Neural cell (in vitro differentiated cells): ENCODE measurements around the gene WARS2. TPM values are rescaled to one million over a fixed set of nuclear protein-coding genes. Genes with fewer than 3 reads are reported as not detected.

Experiments used
- H2AFZ ChIP-seq: fragments of 200-600, 300-800 bp; sonication (generic), shearing (Covaris generic); 2 replicates; pipeline ENCODE4 v1.6.0; 2014; ENCODE audit warnings: low read depth, mild to moderate bottlenecking, antibody characterized with exemption, low read length, moderate library complexity
- H3F3A ChIP-seq: fragments of 200-600 bp; shearing (Covaris generic); 2 replicates; pipeline ENCODE4 v1.6.1; 2016; ENCODE audit warnings: mild to moderate bottlenecking, moderate library complexity, mixed read lengths, antibody characterized with exemption, low read length; ENCODE audit not compliant: insufficient read depth, poor library complexity, severe bottlenecking
- H3K27ac ChIP-seq: fragments of 200-600, 300-800 bp; sonication (generic), shearing (Covaris generic); 2 replicates; pipeline ENCODE4 v1.5.1; 2014; ENCODE audit warnings: mild to moderate bottlenecking, low read length, moderate library complexity
- H3K27me3 ChIP-seq: fragments of 300-800, 200-600 bp; sonication (generic), shearing (Covaris generic); 2 replicates; pipeline ENCODE4 v1.6.0; 2014; ENCODE audit warnings: mild to moderate bottlenecking, low read depth, low read length, moderate library complexity; ENCODE audit not compliant: insufficient read depth
- H3K36me3 ChIP-seq: fragments of 300-800, 200-600 bp; sonication (generic), shearing (Covaris generic); 2 replicates; pipeline ENCODE4 v1.5.1; 2014; ENCODE audit warnings: mild to moderate bottlenecking, antibody characterized with exemption, low read length, moderate library complexity; ENCODE audit not compliant: insufficient read depth
- H3K4me2 ChIP-seq: fragments of 300-800, 200-600 bp; sonication (generic), shearing (Covaris generic); 2 replicates; pipeline ENCODE4 v1.6.0; 2014; ENCODE audit warnings: mild to moderate bottlenecking, low read length
- H3K4me3 ChIP-seq: fragments of 300-800, 200-600 bp; sonication (generic), shearing (Covaris generic); 2 replicates; pipeline ENCODE4 v1.5.1; 2014; ENCODE audit warnings: mild to moderate bottlenecking, low read length, moderate library complexity
- H3K79me2 ChIP-seq: fragments of 200-600 bp; shearing (Covaris generic); replicated peaks from 2 replicates; pipeline ENCODE4 v1.6.0; 2014; ENCODE audit warnings: mild to moderate bottlenecking, low read length, moderate library complexity; ENCODE audit not compliant: insufficient read depth
- H3K9ac ChIP-seq: fragments of 300-800, 200-600 bp; sonication (generic), shearing (Covaris generic); 2 replicates; pipeline ENCODE4 v1.6.1; 2016; ENCODE audit warnings: mild to moderate bottlenecking, low read length, mixed read lengths
- H3K9me2 ChIP-seq: fragments of 200-600 bp; shearing (Covaris generic); 2 replicates; pipeline ENCODE4 v1.6.1; 2016; ENCODE audit warnings: mild to moderate bottlenecking, low read length, mixed read lengths; ENCODE audit not compliant: insufficient read depth
- H3K9me3 ChIP-seq: fragments of 200-600, 300-800 bp; sonication (generic), shearing (Covaris generic); 2 replicates; pipeline ENCODE4 v1.6.1; 2016; ENCODE audit warnings: mild to moderate bottlenecking, mixed run types, low read length, moderate library complexity, mixed read lengths
- H4K20me1 ChIP-seq: fragments of 200-600 bp; shearing (Covaris generic); 2 replicates; pipeline ENCODE4 v1.6.1; 2016; ENCODE audit warnings: mild to moderate bottlenecking, mixed run types; ENCODE audit not compliant: insufficient read depth
- EP300 ChIP-seq: fragments of 450-650 bp; conservative IDR thresholded peaks from 2 replicates; pipeline ENCODE4 v1.6.1; 2014; ENCODE audit warnings: antibody characterized with exemption, mild to moderate bottlenecking, moderate library complexity; ENCODE audit not compliant: poor library complexity, severe bottlenecking
- EZH2 ChIP-seq: fragments of 200-600, 300-800 bp; shearing (Covaris generic), sonication (generic); IDR thresholded peaks from 2 replicates; pipeline ENCODE4 v1.6.1; 2014; ENCODE audit warnings: antibody characterized with exemption, low read length, borderline replicate concordance, mild to moderate bottlenecking; ENCODE audit not compliant: insufficient read depth, poor library complexity, severe bottlenecking
- MXI1 ChIP-seq: fragments of 450-650 bp; conservative IDR thresholded peaks from 2 replicates; pipeline ENCODE4 v1.6.1; 2014; ENCODE audit warnings: antibody characterized with exemption, mild to moderate bottlenecking; ENCODE audit not compliant: poor library complexity, severe bottlenecking
- POLR2AphosphoS5 ChIP-seq: IDR thresholded peaks from 2 replicates; pipeline ENCODE4 v1.6.1; 2012
- RAD21 ChIP-seq: fragments of 450-650 bp; conservative IDR thresholded peaks from 2 replicates; pipeline ENCODE4 v1.6.1; 2014; ENCODE audit warnings: antibody characterized with exemption, mild to moderate bottlenecking, moderate library complexity
- SMC3 ChIP-seq: fragments of 450-650 bp; conservative IDR thresholded peaks from 2 replicates; pipeline ENCODE4 v1.6.1; 2014; ENCODE audit warnings: antibody characterized with exemption, mild to moderate bottlenecking, moderate library complexity; ENCODE audit not compliant: poor library complexity
- TAF1 ChIP-seq: IDR thresholded peaks from 2 replicates; pipeline ENCODE4 v1.6.1; 2012; ENCODE audit warnings: low read depth
- polyA plus RNA-seq: library from polyadenylated mRNA; depleted of rRNA; stranded (reverse); fragments of >200 nt; gene quantifications from 2 replicates; pipeline ENCODE4 v1.2.3, GENCODE V29; 2014
- TF ChIP-seq, protein P1 (sequence below): IDR thresholded peaks from 2 replicates; pipeline ENCODE4 v1.6.1; 2012; ENCODE audit warnings: borderline replicate concordance
- TF ChIP-seq, protein P2 (sequence below): fragments of 450-650 bp; IDR thresholded peaks from 2 replicates; pipeline ENCODE4 v1.5.1; 2014; ENCODE audit warnings: antibody characterized with exemption, mild to moderate bottlenecking, moderate library complexity; ENCODE audit not compliant: poor library complexity, severe bottlenecking

WARS2 gene
- polyA plus RNA-seq, 1 donor from 2014 or later: 4.7 TPM

DNA sequence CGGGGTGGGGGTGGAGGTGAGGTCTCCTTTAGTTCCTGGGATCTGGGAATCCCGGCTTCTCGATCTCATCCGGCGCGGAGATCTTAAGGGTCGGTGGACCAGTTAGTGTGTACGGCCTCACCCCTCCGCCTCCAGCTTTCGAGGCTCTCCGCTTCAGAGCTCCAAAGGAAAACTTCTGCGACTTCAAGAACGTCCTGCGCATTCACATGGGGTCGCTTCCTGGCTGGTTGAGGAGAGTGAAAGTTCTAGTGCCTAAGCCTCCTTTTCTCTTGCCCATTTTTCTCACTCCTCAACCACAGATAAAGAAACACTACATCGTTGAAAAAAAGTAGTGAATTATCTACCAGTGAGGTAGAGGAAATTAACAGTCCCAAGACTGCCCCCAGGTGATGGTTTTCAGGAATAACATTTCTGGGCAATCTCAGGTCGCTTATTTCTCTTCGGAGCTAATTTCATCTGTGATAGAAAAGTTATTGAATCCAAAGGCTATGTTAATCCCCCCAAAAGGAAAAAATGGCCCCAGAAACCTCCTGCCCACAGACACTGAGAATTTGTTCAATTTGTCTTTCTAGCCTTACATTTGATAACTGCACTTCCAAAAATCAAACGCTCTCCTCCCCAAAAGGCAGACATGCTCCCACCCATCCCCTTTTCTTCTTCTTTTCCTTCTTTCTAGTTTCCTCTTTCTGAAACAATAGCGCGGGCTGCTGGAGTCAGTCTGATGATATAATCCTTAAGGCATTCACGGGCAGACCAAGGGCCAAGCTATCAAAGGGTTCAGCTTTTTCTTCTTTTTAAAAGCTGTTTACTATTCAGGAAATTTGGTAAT lies 131.8 kb downstream of the WARS2 start:
- H3K27ac ChIP-seq: no peak overlapping the region
- H3K9me2 ChIP-seq: no peaks in the 10 kb centered on the region
- H3K4me3 ChIP-seq: peak overlapping the region; percentile 49
- H3K79me2 ChIP-seq: no peaks in the 10 kb centered on the region
- no peaks in the 10 kb centered on the region for H4K20me1 ChIP-seq
- H3K36me3 ChIP-seq: no peaks in the 10 kb centered on the region
- no peaks in the 10 kb centered on the region for H3F3A ChIP-seq
- H3K4me2 ChIP-seq: no peak overlapping the region
- no peak for TF ChIP-seq EP300
- no peak for TF ChIP-seq POLR2AphosphoS5
- TF ChIP-seq EZH2: no peak
- TF ChIP-seq, protein P1, sequence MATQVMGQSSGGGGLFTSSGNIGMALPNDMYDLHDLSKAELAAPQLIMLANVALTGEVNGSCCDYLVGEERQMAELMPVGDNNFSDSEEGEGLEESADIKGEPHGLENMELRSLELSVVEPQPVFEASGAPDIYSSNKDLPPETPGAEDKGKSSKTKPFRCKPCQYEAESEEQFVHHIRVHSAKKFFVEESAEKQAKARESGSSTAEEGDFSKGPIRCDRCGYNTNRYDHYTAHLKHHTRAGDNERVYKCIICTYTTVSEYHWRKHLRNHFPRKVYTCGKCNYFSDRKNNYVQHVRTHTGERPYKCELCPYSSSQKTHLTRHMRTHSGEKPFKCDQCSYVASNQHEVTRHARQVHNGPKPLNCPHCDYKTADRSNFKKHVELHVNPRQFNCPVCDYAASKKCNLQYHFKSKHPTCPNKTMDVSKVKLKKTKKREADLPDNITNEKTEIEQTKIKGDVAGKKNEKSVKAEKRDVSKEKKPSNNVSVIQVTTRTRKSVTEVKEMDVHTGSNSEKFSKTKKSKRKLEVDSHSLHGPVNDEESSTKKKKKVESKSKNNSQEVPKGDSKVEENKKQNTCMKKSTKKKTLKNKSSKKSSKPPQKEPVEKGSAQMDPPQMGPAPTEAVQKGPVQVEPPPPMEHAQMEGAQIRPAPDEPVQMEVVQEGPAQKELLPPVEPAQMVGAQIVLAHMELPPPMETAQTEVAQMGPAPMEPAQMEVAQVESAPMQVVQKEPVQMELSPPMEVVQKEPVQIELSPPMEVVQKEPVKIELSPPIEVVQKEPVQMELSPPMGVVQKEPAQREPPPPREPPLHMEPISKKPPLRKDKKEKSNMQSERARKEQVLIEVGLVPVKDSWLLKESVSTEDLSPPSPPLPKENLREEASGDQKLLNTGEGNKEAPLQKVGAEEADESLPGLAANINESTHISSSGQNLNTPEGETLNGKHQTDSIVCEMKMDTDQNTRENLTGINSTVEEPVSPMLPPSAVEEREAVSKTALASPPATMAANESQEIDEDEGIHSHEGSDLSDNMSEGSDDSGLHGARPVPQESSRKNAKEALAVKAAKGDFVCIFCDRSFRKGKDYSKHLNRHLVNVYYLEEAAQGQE: no peak
- peak; percentile 91 for TF ChIP-seq SMC3
- TF ChIP-seq, protein P2, sequence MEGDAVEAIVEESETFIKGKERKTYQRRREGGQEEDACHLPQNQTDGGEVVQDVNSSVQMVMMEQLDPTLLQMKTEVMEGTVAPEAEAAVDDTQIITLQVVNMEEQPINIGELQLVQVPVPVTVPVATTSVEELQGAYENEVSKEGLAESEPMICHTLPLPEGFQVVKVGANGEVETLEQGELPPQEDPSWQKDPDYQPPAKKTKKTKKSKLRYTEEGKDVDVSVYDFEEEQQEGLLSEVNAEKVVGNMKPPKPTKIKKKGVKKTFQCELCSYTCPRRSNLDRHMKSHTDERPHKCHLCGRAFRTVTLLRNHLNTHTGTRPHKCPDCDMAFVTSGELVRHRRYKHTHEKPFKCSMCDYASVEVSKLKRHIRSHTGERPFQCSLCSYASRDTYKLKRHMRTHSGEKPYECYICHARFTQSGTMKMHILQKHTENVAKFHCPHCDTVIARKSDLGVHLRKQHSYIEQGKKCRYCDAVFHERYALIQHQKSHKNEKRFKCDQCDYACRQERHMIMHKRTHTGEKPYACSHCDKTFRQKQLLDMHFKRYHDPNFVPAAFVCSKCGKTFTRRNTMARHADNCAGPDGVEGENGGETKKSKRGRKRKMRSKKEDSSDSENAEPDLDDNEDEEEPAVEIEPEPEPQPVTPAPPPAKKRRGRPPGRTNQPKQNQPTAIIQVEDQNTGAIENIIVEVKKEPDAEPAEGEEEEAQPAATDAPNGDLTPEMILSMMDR: peak; percentile 84
- TF ChIP-seq MXI1: no peak
- TF ChIP-seq RAD21: peak; percentile 87
- TF ChIP-seq TAF1: no peak
- H3K9ac ChIP-seq: no peak overlapping the region
- H2AFZ ChIP-seq: no peak overlapping the region
- H3K9me3 ChIP-seq: peaks cover 7% of the 10 kb centered on the region
- peaks cover 69% of the 10 kb centered on the region for H3K27me3 ChIP-seq

DNA sequence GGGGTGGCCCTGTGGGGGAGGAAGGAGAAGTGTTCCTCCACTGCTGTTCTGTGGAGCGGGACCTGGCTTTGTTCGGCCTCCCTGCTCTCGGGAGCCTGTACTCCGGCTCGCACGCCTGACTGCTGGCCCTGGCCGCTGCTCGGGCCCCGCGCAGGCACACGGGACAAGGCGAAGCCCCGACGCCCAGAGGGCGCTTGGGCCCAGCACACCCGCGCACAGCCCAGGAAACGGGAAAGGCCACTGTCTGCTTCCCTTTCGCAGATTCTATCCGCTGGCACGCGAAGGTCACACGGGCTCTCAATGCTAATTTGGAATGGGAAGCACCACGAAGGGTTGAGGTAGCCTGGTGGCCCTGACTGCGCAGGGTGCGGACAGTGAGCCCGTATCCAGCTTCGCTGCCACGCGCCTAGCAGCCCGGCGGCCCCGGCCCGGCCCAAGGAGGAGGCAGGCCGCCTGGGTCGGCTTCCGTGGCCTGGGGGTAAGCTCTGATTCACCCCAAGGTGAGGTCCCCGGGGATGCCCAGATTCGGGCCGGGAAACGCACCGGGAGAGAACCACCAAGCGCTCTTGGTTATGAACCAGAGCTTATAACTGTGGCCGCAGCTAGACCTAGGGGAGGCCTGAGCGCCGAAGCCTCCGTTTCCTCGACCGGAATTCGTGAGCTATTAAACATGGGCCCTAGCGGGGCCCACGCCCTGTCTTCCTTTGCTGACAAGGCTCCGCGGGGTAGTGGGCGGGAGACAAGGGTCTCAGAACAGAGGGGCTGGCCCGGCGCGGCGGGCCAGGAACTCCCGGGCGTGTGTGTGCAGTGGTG lies 132.6 kb downstream of the WARS2 start:
- peak overlapping the region; percentile 49 for H3K4me3 ChIP-seq
- H4K20me1 ChIP-seq: no peaks in the 10 kb centered on the region
- peaks cover 77% of the 10 kb centered on the region for H3K27me3 ChIP-seq
- no peak overlapping the region for H3K9ac ChIP-seq
- no peaks in the 10 kb centered on the region for H3K9me2 ChIP-seq
- TF ChIP-seq EZH2 (peak; percentile 90), EP300 (no peak), POLR2AphosphoS5 (no peak), SMC3 (no peak)
- TF ChIP-seq, protein P1: no peak
- TF ChIP-seq, protein P2: no peak
- no peak overlapping the region for H3K27ac ChIP-seq
- H3K9me3 ChIP-seq: peaks cover 7% of the 10 kb centered on the region
- H3F3A ChIP-seq: no peaks in the 10 kb centered on the region
- H3K4me2 ChIP-seq: no peak overlapping the region
- no peak overlapping the region for H2AFZ ChIP-seq
- H3K79me2 ChIP-seq: no peaks in the 10 kb centered on the region
- H3K36me3 ChIP-seq: no peaks in the 10 kb centered on the region
